K562 (cell line): Measurements from ENCODE around the gene OR14A16. TPM values are rescaled to one million over a fixed set of nuclear protein-coding genes. Genes with fewer than 3 reads are reported as not detected.

Experiments used
- ATF2 ChIP-seq: sonication (generic); formaldehyde crosslinking; IDR thresholded peaks from 2 replicates; pipeline ENCODE4 v1.8.1; 2022; ENCODE audit warnings: missing genetic modification reagents
- BDP1 ChIP-seq: IDR thresholded peaks from 3 replicates; pipeline ENCODE4 v1.6.1; 2011; ENCODE audit not compliant: insufficient read length, insufficient read depth
- DIDO1 ChIP-seq: fragments of 450-650 bp; IDR thresholded peaks from 2 replicates; pipeline ENCODE4 v1.6.1; 2016; ENCODE audit warnings: low read depth, missing biosample characterization, missing genetic modification characterization
- GTF2E2 ChIP-seq: fragments of 200-800 bp; sonication (Bioruptor generic); IDR thresholded peaks from 2 replicates; pipeline ENCODE4 v1.6.1; 2016; ENCODE audit warnings: missing genetic modification characterization, missing compliant biosample characterization
- HBP1 ChIP-seq: fragments of 450-650 bp; formaldehyde crosslinking; IDR thresholded peaks from 2 replicates; pipeline ENCODE4 v1.4.0; 2022; ENCODE audit warnings: missing genetic modification characterization
- HIVEP1 ChIP-seq: fragments of 250-450 bp; sonication (Bioruptor Pico); IDR thresholded peaks from 2 replicates; pipeline ENCODE4 v1.4.0; 2020; ENCODE audit warnings: mild to moderate bottlenecking
- KDM4B ChIP-seq, 2 experiments: fragments of 450-650 bp in 1 of 2; sonication (generic) in 1 of 2; IDR thresholded peaks; 2 replicates each; pipeline ENCODE4 v1.6.1; 2016 to 2017; ENCODE audit warnings: borderline replicate concordance in 2 of 2, antibody characterized with exemption in 1 of 2, low read depth in 1 of 2, mild to moderate bottlenecking in 1 of 2
- MAFK ChIP-seq: IDR thresholded peaks from 2 replicates; pipeline ENCODE4 v1.6.1; 2011; ENCODE audit warnings: low read length, improper control_type of control experiment
- MEF2D ChIP-seq: conservative IDR thresholded peaks from 2 replicates; pipeline ENCODE4 v1.6.1; 2016; ENCODE audit warnings: low read depth, missing genetic modification characterization, missing compliant biosample characterization
- MTF1 ChIP-seq: fragments of 250-450 bp; sonication (Bioruptor Pico); IDR thresholded peaks from 2 replicates; pipeline ENCODE4 v1.9.0; 2021; ENCODE audit warnings: moderate library complexity, mild to moderate bottlenecking, inconsistent platforms, borderline replicate concordance
- NBN ChIP-seq: fragments of 450-650 bp; IDR thresholded peaks from 2 replicates; pipeline ENCODE4 v1.6.1; 2016; ENCODE audit warnings: low read depth, mild to moderate bottlenecking
- PCBP1 ChIP-seq: fragments of 200-400 bp; formaldehyde crosslinking; IDR thresholded peaks from 2 replicates; pipeline ENCODE4 v1.6.1; 2018; ENCODE audit warnings: mild to moderate bottlenecking, low read depth, low read length; ENCODE audit not compliant: poor library complexity, severe bottlenecking
- SIN3B ChIP-seq: fragments of 450-650 bp; IDR thresholded peaks from 2 replicates; pipeline ENCODE4 v1.6.1; 2017; ENCODE audit warnings: low read depth, mild to moderate bottlenecking, moderate library complexity
- SMARCA4 ChIP-seq: fragments of 450-650 bp; IDR thresholded peaks from 2 replicates; pipeline ENCODE4 v1.6.1; 2016
- SP1 ChIP-seq: sonication (generic); formaldehyde crosslinking; IDR thresholded peaks from 2 replicates; pipeline ENCODE4 v1.8.1; 2022; ENCODE audit warnings: mild to moderate bottlenecking, missing genetic modification reagents
- SUPT5H ChIP-seq: fragments of 450-650 bp; IDR thresholded peaks from 2 replicates; pipeline ENCODE4 v1.6.1; 2016
- TCF3 ChIP-seq: sonication (generic); formaldehyde crosslinking; IDR thresholded peaks from 2 replicates; pipeline ENCODE4 v1.4.0; 2020; ENCODE audit warnings: mild to moderate bottlenecking, missing genetic modification reagents
- THRB ChIP-seq: fragments of 450-650 bp; formaldehyde crosslinking; conservative IDR thresholded peaks from 2 replicates; pipeline ENCODE4 v1.4.0; 2022; ENCODE audit warnings: mild to moderate bottlenecking, missing genetic modification characterization
- USF1 ChIP-seq: sonication (generic); formaldehyde crosslinking; IDR thresholded peaks from 2 replicates; pipeline ENCODE4 v1.9.0; 2022; ENCODE audit warnings: mild to moderate bottlenecking, missing genetic modification reagents
- ZBTB2 ChIP-seq: fragments of 450-650 bp; IDR thresholded peaks from 2 replicates; pipeline ENCODE4 v1.6.1; 2016; ENCODE audit warnings: antibody characterized with exemption
- ZNF431 ChIP-seq: sonication (generic); formaldehyde crosslinking; IDR thresholded peaks from 2 replicates; pipeline ENCODE4 v1.8.0; 2022; ENCODE audit warnings: mild to moderate bottlenecking, missing genetic modification reagents
- ZNF696 ChIP-seq: fragments of 250-450 bp; sonication (Bioruptor Pico); conservative IDR thresholded peaks from 2 replicates; pipeline ENCODE4 v1.4.0; 2020; ENCODE audit warnings: mild to moderate bottlenecking, moderate library complexity
- ZNF778 ChIP-seq: fragments of 450-650 bp; formaldehyde crosslinking; IDR thresholded peaks from 2 replicates; pipeline ENCODE4 v1.4.0; 2020; ENCODE audit warnings: mild to moderate bottlenecking, moderate library complexity
- polyA plus RNA-seq, 8 experiments: library from polyadenylated mRNA; depleted of rRNA in 4 of 8; stranded (reverse) in 5 of 8; unstranded in 3 of 8; fragments of >200 nt; fragmentation: Nextera tagmentation in 2 of 8; fragmentation: Illumina TruSeq in 1 of 8; extraction: Ambion mirVana in 2 of 8; extraction: Trizol in 1 of 8; gene quantifications; 2 replicates each; pipeline versions ENCODE4 v1.2.1 to v1.2.3, GENCODE V29; 2011 to 2014; ENCODE audit warnings: inconsistent platforms in 1 of 8, missing spikeins in 1 of 8
- total RNA-seq, 7 experiments: library from RNA; depleted of rRNA in 6 of 7; stranded (reverse); fragments of >200 nt in 6 of 7; fragmentation: Illumina TruSeq in 2 of 7; extraction: Trizol in 2 of 7; gene quantifications; 2 replicates each; pipeline versions ENCODE4 v1.2.1 to v1.2.3, GENCODE V29; 2011 to 2021; ENCODE audit warnings: low replicate concordance in 1 of 7

Gene OR14A16
- total and polyA plus RNA-seq, 9 of the 15 experiments (the other 6 are each of a cell fraction or from before 2014, with no cell fraction given) = not detected

GRCh38 chr1:247857069-247857984, 33.4 kb upstream of the OR14A16 start, which contains the start of gene TRIM58 (continued):
- no peak for TF ChIP-seq NBN
- no peak for TF ChIP-seq PCBP1
- no peak for TF ChIP-seq USF1 (CRISPR knock-in tag)
- no peak; a peak in 1 of 4 replicates for TF ChIP-seq KDM4B (IDR thresholded peaks at IDR 0.05; ENCODE audit: borderline replicate concordance in 2 of 2, low read depth in 1 of 2)
- TF ChIP-seq SIN3B = peak; percentile 77
- TF ChIP-seq TCF3 (CRISPR knock-in tag) = no peak; the same call in 1 of the 2 replicates
- TF ChIP-seq SP1 (CRISPR knock-in tag) = no peak; the same call in 1 of the 2 replicates
- TF ChIP-seq GTF2E2 = no peak
- TF ChIP-seq ZNF696 (CRISPR knock-in tag) = no peak
- TF ChIP-seq THRB = no peak
- no peak for TF ChIP-seq ATF2 (CRISPR knock-in tag)
- TF ChIP-seq DIDO1 = no peak
- peak; percentile 65 for TF ChIP-seq ZNF431
- no peak for TF ChIP-seq ZBTB2
- no peak for TF ChIP-seq BDP1
- no peak for TF ChIP-seq MTF1 (CRISPR knock-in tag)
- peak; percentile 78 for TF ChIP-seq SUPT5H
- TF ChIP-seq MEF2D (tag) = no peak
- no peak for TF ChIP-seq MAFK
- no peak for TF ChIP-seq HBP1 (CRISPR knock-in tag)
- TF ChIP-seq ZNF778 (CRISPR knock-in tag) = no peak
- TF ChIP-seq SMARCA4 = 0 out of 2 replicates have a peak, but pooled peaks have one; percentile 11
- 0 out of 2 replicates have a peak, but pooled peaks have one; percentile 25 for TF ChIP-seq HIVEP1 (CRISPR knock-in tag)
